GM12873 (cell line): Measurements from ENCODE around the gene USH2A.

ENCODE experiments used
- CTCF ChIP-seq: IDR thresholded peaks from 2 replicates; pipeline ENCODE4 v1.5.1; 2012; ENCODE audit warnings: low read depth, mild to moderate bottlenecking, moderate library complexity, low read length, control low read depth; ENCODE audit not compliant: insufficient read depth; ENCODE audit errors: missing control alignments

USH2A gene

GRCh38 chr1:215842905-215843304 lies 580.3 kb downstream of the USH2A start:
- TF ChIP-seq CTCF: no peak

- no peak for TF ChIP-seq CTCF
Measured at GRCh38 chr1:215835951-215836350, 587.3 kb downstream of the USH2A start.

- TF ChIP-seq CTCF: no peak
Measured at GRCh38 chr1:215833941-215834729, 589.1 kb downstream of the USH2A start.

GRCh38 chr1:215830226-215830810 lies 592.9 kb downstream of the USH2A start:
- no peak for TF ChIP-seq CTCF

- no peak for TF ChIP-seq CTCF
Measured at GRCh38 chr1:215825056-215825455, 598.2 kb downstream of the USH2A start.

GRCh38 chr1:215824245-215824644 lies 599.0 kb downstream of the USH2A start:
- peak; percentile 21 for TF ChIP-seq CTCF

- no peak for TF ChIP-seq CTCF
Measured at GRCh38 chr1:215819114-215819513, 604.1 kb downstream of the USH2A start.
